Measurements from ENCODE around the gene RPS15. TPM values are rescaled to one million over a fixed set of nuclear protein-coding genes. Genes with fewer than 3 reads are reported as not detected.

RPS15 gene
- total RNA-seq, 4 donors from 2014 or later, result 1,802 to 3,909 (median 2,793) TPM

GRCh38 chr19:1395194-1396018 is 42.8 kb upstream of the RPS15 start:
- H3K27me3 ChIP-seq, result no peaks in the 10 kb centered on the region
- no peaks in the 10 kb centered on the region for H3K9me3 ChIP-seq
- H3K4me1 ChIP-seq, result peaks cover 45% of the 10 kb centered on the region
- peaks cover 38% of the 10 kb centered on the region for H3K36me3 ChIP-seq
- WGBS, result 33% methylated on average over 18 of the region's 52 CpGs
- TF ChIP-seq POLR2AphosphoS5 (IDR thresholded peaks at IDR 0.05), result no peak
- TF ChIP-seq, protein P1, sequence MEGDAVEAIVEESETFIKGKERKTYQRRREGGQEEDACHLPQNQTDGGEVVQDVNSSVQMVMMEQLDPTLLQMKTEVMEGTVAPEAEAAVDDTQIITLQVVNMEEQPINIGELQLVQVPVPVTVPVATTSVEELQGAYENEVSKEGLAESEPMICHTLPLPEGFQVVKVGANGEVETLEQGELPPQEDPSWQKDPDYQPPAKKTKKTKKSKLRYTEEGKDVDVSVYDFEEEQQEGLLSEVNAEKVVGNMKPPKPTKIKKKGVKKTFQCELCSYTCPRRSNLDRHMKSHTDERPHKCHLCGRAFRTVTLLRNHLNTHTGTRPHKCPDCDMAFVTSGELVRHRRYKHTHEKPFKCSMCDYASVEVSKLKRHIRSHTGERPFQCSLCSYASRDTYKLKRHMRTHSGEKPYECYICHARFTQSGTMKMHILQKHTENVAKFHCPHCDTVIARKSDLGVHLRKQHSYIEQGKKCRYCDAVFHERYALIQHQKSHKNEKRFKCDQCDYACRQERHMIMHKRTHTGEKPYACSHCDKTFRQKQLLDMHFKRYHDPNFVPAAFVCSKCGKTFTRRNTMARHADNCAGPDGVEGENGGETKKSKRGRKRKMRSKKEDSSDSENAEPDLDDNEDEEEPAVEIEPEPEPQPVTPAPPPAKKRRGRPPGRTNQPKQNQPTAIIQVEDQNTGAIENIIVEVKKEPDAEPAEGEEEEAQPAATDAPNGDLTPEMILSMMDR (IDR thresholded peaks at IDR 0.05), result no peak
- TF ChIP-seq POLR2A (IDR thresholded peaks at IDR 0.05), result no peak
- no peak for TF ChIP-seq EP300 (IDR thresholded peaks at IDR 0.05)
- DNase-seq (ENCODE audit: low spot score in 2 of 2), result no peak
- no peak overlapping the region for H3K27ac ChIP-seq
- no peak overlapping the region for H3K4me3 ChIP-seq

DNA sequence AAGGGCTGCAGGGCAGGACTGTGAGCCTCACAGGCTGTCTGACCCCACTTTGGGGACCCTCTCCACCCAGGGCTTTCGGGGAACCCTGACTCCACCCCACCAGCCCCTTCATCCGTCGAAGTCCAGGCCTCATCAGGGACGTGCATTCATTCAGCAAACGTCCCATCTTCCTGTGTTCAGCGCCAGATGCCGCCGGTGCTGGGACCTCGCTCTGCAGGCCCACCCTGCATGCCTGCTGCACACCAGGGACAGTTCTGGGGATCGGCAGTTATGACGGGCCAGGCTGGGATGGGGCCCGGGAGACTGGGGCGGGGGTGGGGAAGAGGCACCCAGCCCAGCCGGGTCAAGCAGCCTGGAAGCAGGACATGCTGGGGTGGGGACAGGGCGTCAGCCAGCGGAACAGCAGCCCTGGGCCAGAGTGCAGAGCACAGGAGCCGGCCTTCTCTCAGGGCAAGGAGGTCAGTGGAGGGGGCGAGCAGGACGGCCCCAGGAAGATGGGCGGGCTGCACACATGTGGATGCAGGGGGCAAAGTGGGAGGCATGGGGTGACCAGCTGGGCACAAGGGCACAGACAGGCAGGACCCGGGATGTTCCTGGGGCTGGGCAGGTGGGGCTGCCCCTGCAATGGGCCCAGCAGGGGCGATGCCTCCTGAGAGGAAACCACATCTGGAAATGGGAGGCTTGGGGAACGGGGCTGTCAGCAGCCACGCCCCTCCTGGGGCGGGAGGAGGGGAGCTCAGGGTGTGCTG is 42.0 kb upstream of the RPS15 start:
- no peak for DNase-seq (ENCODE audit: low spot score in 2 of 2)
- H3K4me1 ChIP-seq, result peaks cover 53% of the 10 kb centered on the region
- no peak overlapping the region for H3K27ac ChIP-seq
- TF ChIP-seq, protein P1 (IDR thresholded peaks at IDR 0.05), result no peak
- no peak for TF ChIP-seq POLR2A (IDR thresholded peaks at IDR 0.05)
- no peak for TF ChIP-seq POLR2AphosphoS5 (IDR thresholded peaks at IDR 0.05)
- TF ChIP-seq EP300 (IDR thresholded peaks at IDR 0.05), result no peak
- H3K9me3 ChIP-seq, result no peaks in the 10 kb centered on the region
- H3K27me3 ChIP-seq, result no peaks in the 10 kb centered on the region
- no peak overlapping the region for H3K4me3 ChIP-seq
- WGBS, result 31% methylated on average over 12 of the region's 25 CpGs
- peaks cover 30% of the 10 kb centered on the region for H3K36me3 ChIP-seq

- H3K27ac ChIP-seq, result no peak overlapping the region
- H3K4me3 ChIP-seq, result no peak overlapping the region
- H3K4me1 ChIP-seq, result peaks cover 61% of the 10 kb centered on the region
- 0% methylated on average over 1 of the region's 42 CpGs for WGBS
- H3K36me3 ChIP-seq, result peaks cover 22% of the 10 kb centered on the region
- H3K9me3 ChIP-seq, result no peaks in the 10 kb centered on the region
- H3K27me3 ChIP-seq, result no peaks in the 10 kb centered on the region
- no peak for TF ChIP-seq POLR2AphosphoS5 (IDR thresholded peaks at IDR 0.05)
- no peak for TF ChIP-seq EP300 (IDR thresholded peaks at IDR 0.05)
- TF ChIP-seq POLR2A (IDR thresholded peaks at IDR 0.05), result no peak
- TF ChIP-seq, protein P1 (IDR thresholded peaks at IDR 0.05), result no peak
- DNase-seq (ENCODE audit: low spot score in 2 of 2), result no peak
Measured at GRCh38 chr19:1396768-1397679, 41.2 kb upstream of the RPS15 start.

DNA sequence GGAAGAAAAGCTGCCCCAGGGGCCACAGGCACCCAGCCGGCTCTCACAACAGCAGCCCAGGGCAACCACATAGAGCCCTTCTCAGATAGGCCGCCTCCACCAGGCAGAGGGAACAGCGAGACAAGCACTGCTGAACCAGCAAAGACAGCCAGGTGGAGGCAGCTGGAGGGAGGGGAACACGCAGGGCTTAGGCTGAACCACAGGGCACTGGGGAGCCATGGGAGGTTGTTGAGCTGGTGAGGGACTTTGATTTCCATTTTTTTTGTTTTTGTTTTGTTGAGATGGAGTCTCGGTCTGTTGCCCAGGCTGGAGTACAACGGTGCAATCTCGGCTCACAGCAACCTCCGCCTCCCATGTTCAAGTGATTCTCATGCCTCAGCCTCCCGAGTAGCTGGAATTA is 40.4 kb upstream of the RPS15 start:
- H3K9me3 ChIP-seq, result no peaks in the 10 kb centered on the region
- TF ChIP-seq POLR2A (IDR thresholded peaks at IDR 0.05) (no peak), POLR2AphosphoS5 (IDR thresholded peaks at IDR 0.05) (no peak), EP300 (IDR thresholded peaks at IDR 0.05) (no peak)
- TF ChIP-seq, protein P1 (IDR thresholded peaks at IDR 0.05), result no peak
- H3K27me3 ChIP-seq, result no peaks in the 10 kb centered on the region
- WGBS, result 95% methylated on average over 7 of the region's 9 CpGs
- H3K4me3 ChIP-seq, result no peak overlapping the region
- H3K27ac ChIP-seq, result no peak overlapping the region
- H3K4me1 ChIP-seq, result peaks cover 69% of the 10 kb centered on the region
- DNase-seq (ENCODE audit: low spot score in 2 of 2), result no peak
- peaks cover 14% of the 10 kb centered on the region for H3K36me3 ChIP-seq
